K562 (cell line): ENCODE measurements around the gene DNASE1L2.
"Not testable (repeated sequence)": the region's sequence is repeated elsewhere in the genome, so short reads cannot be mapped to it uniquely, and the experiment has no call there.

ENCODE experiments used
- BACH1 ChIP-seq: fragments of 200-800 bp; sonication (Bioruptor generic); IDR thresholded peaks from 2 replicates; pipeline ENCODE4 v1.6.1; 2016; ENCODE audit warnings: missing genetic modification characterization, missing compliant biosample characterization
- CTCF ChIP-seq, 3 experiments: IDR thresholded peaks in 2 of 3; conservative IDR thresholded peaks in 1 of 3; 2 replicates each; pipeline ENCODE4 v1.5.1; 2011 to 2012; ENCODE audit warnings: low read length in 3 of 3, mild to moderate bottlenecking in 3 of 3, control low read depth in 2 of 3, improper control_type of control experiment in 1 of 3, inconsistent platforms in 1 of 3, low read depth in 1 of 3, mixed read lengths in 1 of 3, moderate library complexity in 1 of 3; ENCODE audit not compliant: insufficient read depth in 2 of 3
- EP300 ChIP-seq: IDR thresholded peaks from 2 replicates; pipeline ENCODE4 v1.6.1; 2012; ENCODE audit warnings: low read length, improper control_type of control experiment
- GATAD2B ChIP-seq: fragments of 450-650 bp; IDR thresholded peaks from 2 replicates; pipeline ENCODE4 v1.6.1; 2017; ENCODE audit warnings: mild to moderate bottlenecking, borderline replicate concordance
- TCF7L2 ChIP-seq: fragments of 150-350 bp; IDR thresholded peaks from 2 replicates; pipeline ENCODE4 v1.6.1; 2016; ENCODE audit warnings: low read depth, mild to moderate bottlenecking, low read length, moderate library complexity
- ZNF121 ChIP-seq: sonication (generic); formaldehyde crosslinking; conservative IDR thresholded peaks from 2 replicates; pipeline ENCODE4 v1.8.0; 2022; ENCODE audit warnings: missing genetic modification reagents

GRCh38 chr16:2267505-2267912 lies 31.3 kb downstream of the DNASE1L2 start:
- TF ChIP-seq EP300; GATAD2B; ZNF121 (CRISPR knock-in tag); BACH1; CTCF (IDR thresholded peaks at IDR 0.05 in 2 of 3, conservative IDR thresholded peaks at IDR 0.05 in 1 of 3; ENCODE audit: insufficient read depth in 2 of 3, low read depth in 1 of 3, low read length in 3 of 3); TCF7L2: not testable (repeated sequence)
